GM23338 (cell line): ENCODE results near the gene TMEM221. TPM values are rescaled to one million over a fixed set of nuclear protein-coding genes. Genes with fewer than 3 reads are reported as not detected.
A peak's percentile ranks its signal among the peaks of the same experiment; 100 is the strongest.

Experiments used
- ATAC-seq: fragments of 200-7000 bp; cut with Tn5 transposase; 3 replicates; pipeline ENCODE4 v1.9.1; 2020
- DNase-seq: peaks from one replicate; pipeline ENCODE4 v3.0.0-alpha.2; 2015; ENCODE audit warnings: low spot score
- H2AFZ ChIP-seq: fragments of 200-600 bp; sonication (generic); 2 replicates; pipeline ENCODE4 v1.8.0; 2016; ENCODE audit warnings: antibody characterized with exemption, mild to moderate bottlenecking, moderate library complexity
- H3F3A ChIP-seq: fragments of 200-600 bp; sonication (generic); replicated peaks from 2 replicates; pipeline ENCODE4 v1.8.0; 2017; ENCODE audit warnings: antibody characterized with exemption, mixed run types, low read depth
- H3K27ac ChIP-seq: fragments of 200-600 bp; sonication (generic); 2 replicates; pipeline ENCODE4 v1.6.1; 2016; ENCODE audit warnings: low read depth
- H3K27me3 ChIP-seq: fragments of 200-600 bp; sonication (generic); 2 replicates; pipeline ENCODE4 v1.8.0; 2016; ENCODE audit warnings: mild to moderate bottlenecking, mixed run types, moderate library complexity; ENCODE audit not compliant: insufficient read depth
- H3K36me3 ChIP-seq: fragments of 200-600 bp; sonication (generic); 2 replicates; pipeline ENCODE4 v1.8.0; 2016; ENCODE audit warnings: mild to moderate bottlenecking; ENCODE audit not compliant: insufficient read depth
- H3K4me1 ChIP-seq: fragments of 200-600 bp; sonication (generic); 2 replicates; pipeline ENCODE4 v1.8.0; 2016; ENCODE audit warnings: mild to moderate bottlenecking, moderate library complexity; ENCODE audit not compliant: insufficient read depth
- H3K4me2 ChIP-seq: fragments of 200-600 bp; sonication (generic); 2 replicates; pipeline ENCODE4 v1.7.1; 2017; ENCODE audit warnings: mixed run types
- H3K4me3 ChIP-seq: fragments of 200-600 bp; sonication (generic); 2 replicates; pipeline ENCODE4 v1.6.1; 2016; ENCODE audit warnings: mixed run types
- H3K79me2 ChIP-seq: fragments of 200-600 bp; sonication (generic); replicated peaks from 2 replicates; pipeline ENCODE4 v1.8.0; 2017; ENCODE audit warnings: mild to moderate bottlenecking; ENCODE audit not compliant: insufficient read depth
- H3K9me2 ChIP-seq: fragments of 200-600 bp; sonication (generic); 2 replicates; pipeline ENCODE4 v1.8.0; 2017; ENCODE audit not compliant: insufficient read depth
- H4K20me1 ChIP-seq: fragments of 200-600 bp; sonication (generic); replicated peaks from 2 replicates; pipeline ENCODE4 v1.8.0; 2017; ENCODE audit warnings: mild to moderate bottlenecking; ENCODE audit not compliant: insufficient read depth
- H3K27ac Mint-ChIP-seq: 2 replicates; pipeline ENCODE4 v1.8.0; 2020; ENCODE audit warnings: inconsistent platforms, mild to moderate bottlenecking, moderate library complexity, mixed read lengths
- H3K27me3 Mint-ChIP-seq: 3 replicates; pipeline ENCODE4 v1.8.0; 2022; ENCODE audit warnings: low read depth, mild to moderate bottlenecking, moderate library complexity, mixed read lengths, inconsistent platforms; ENCODE audit not compliant: insufficient read depth, poor library complexity
- H3K36me3 Mint-ChIP-seq: 3 replicates; pipeline ENCODE4 v1.8.0; 2021; ENCODE audit warnings: low read depth, mild to moderate bottlenecking, inconsistent platforms, moderate library complexity, mixed read lengths
- H3K4me1 Mint-ChIP-seq: 3 replicates; pipeline ENCODE4 v1.8.0; 2020; ENCODE audit warnings: mild to moderate bottlenecking, inconsistent platforms, mixed read lengths
- H3K4me3 Mint-ChIP-seq: 3 replicates; pipeline ENCODE4 v1.8.0; 2021; ENCODE audit warnings: moderate library complexity, mild to moderate bottlenecking, inconsistent platforms, mixed read lengths
- H3K9me3 Mint-ChIP-seq: 3 replicates; pipeline ENCODE4 v1.8.0; 2020; ENCODE audit warnings: moderate library complexity, mild to moderate bottlenecking, inconsistent platforms, mixed read lengths
- CREB1 ChIP-seq: fragments of 250-450 bp; sonication (Bioruptor Pico); IDR thresholded peaks from 2 replicates; pipeline ENCODE4 v1.5.0; 2020; ENCODE audit warnings: low read depth, mild to moderate bottlenecking, moderate library complexity
- CTCF ChIP-seq, 2 experiments: fragments of 200-600 bp in 1 of 2; sonication (generic) in 1 of 2; conservative IDR thresholded peaks; 2 replicates each; pipeline versions ENCODE4 v1.5.1 to v1.6.1; 2016 to 2017; ENCODE audit warnings: antibody characterized with exemption in 2 of 2, low read depth in 2 of 2, mild to moderate bottlenecking in 2 of 2, moderate library complexity in 1 of 2
- ETS1 ChIP-seq: IDR thresholded peaks from 2 replicates; pipeline ENCODE4 v1.6.1; 2016; ENCODE audit warnings: antibody characterized with exemption
- JUNB ChIP-seq: IDR thresholded peaks from one replicate; pipeline ENCODE4 v1.6.1; 2016; ENCODE audit warnings: antibody characterized with exemption; ENCODE audit not compliant: unreplicated experiment
- NANOG ChIP-seq: IDR thresholded peaks from 2 replicates; pipeline ENCODE4 v1.6.1; 2016; ENCODE audit warnings: antibody characterized with exemption, borderline replicate concordance
- POLR2AphosphoS5 ChIP-seq: IDR thresholded peaks from 2 replicates; pipeline ENCODE4 v1.6.1; 2016; ENCODE audit warnings: antibody characterized with exemption, low read depth
- REST ChIP-seq: IDR thresholded peaks from one replicate; pipeline ENCODE4 v1.6.1; 2018; ENCODE audit warnings: antibody characterized with exemption; ENCODE audit not compliant: unreplicated experiment
- STAT1 ChIP-seq: IDR thresholded peaks from one replicate; pipeline ENCODE4 v1.6.1; 2016; ENCODE audit warnings: antibody characterized with exemption; ENCODE audit not compliant: unreplicated experiment
- ZNF114 ChIP-seq: fragments of 250-450 bp; sonication (Bioruptor Pico); IDR thresholded peaks from 2 replicates; pipeline ENCODE4 v1.5.0; 2020; ENCODE audit warnings: mild to moderate bottlenecking, moderate library complexity
- ZNF331 ChIP-seq: fragments of 250-450 bp; sonication (Bioruptor Pico); IDR thresholded peaks from 2 replicates; pipeline ENCODE4 v1.5.0; 2020; ENCODE audit warnings: low read depth, mild to moderate bottlenecking, moderate library complexity
- polyA plus RNA-seq: library from polyadenylated mRNA; unstranded; fragments of >200 nt; fragmentation: Nextera tagmentation; extraction: Ambion mirVana; gene quantifications from 2 replicates; pipeline ENCODE4 v1.2.1, GENCODE V29; 2016
- total RNA-seq: library from RNA; depleted of rRNA; stranded (reverse); fragments of >200 nt; shearing (Covaris generic); gene quantifications from 2 replicates; pipeline ENCODE4 v1.2.3, GENCODE V29; 2014

The TMEM221 gene
- total and polyA plus RNA-seq, 2 experiments from 2014 or later, result 0.40 to 0.90 TPM

GRCh38 chr19:17393914-17394313, 54.6 kb downstream of the TMEM221 start, which contains the start of gene CCDC194:
Gene CCDC194 (minus strand): TSS chr19:17394196. CDS start chr19:17394158, 38 bp downstream.
- no peaks in the 10 kb centered on the region for H3K9me2 ChIP-seq
- Mint-ChIP-seq H3K4me1 (peaks cover 10% of the 10 kb centered on the region), H3K36me3 (no peaks in the 10 kb centered on the region; the same call in 2 of the 3 replicates), H3K9me3 (peaks cover 12% of the 10 kb centered on the region), H3K27ac (no peak within 1 kb of the TSS), H3K4me3 (peak within 1 kb of the TSS; percentile 56; the same call in 1 of the 3 replicates), H3K27me3 (peaks cover 17% of the 10 kb centered on the region)
- H3K27ac ChIP-seq, result no peak within 1 kb of the TSS
- TF ChIP-seq CREB1 (CRISPR knock-in tag) (no peak), REST (no peak), NANOG (no peak), ETS1 (no peak), CTCF (conservative IDR thresholded peaks at IDR 0.05; ENCODE audit: low read depth in 2 of 2) (no peak), POLR2AphosphoS5 (no peak), ZNF331 (CRISPR knock-in tag) (no peak)
- peaks cover 20% of the 10 kb centered on the region for H3F3A ChIP-seq
- no peak within 1 kb of the TSS for H3K4me2 ChIP-seq
- DNase-seq (peak; percentile 39), ATAC-seq (peak; percentile 1; the same call in 2 of the 3 replicates)
- no peaks in the 10 kb centered on the region; the same call in 1 of the 2 replicates for H4K20me1 ChIP-seq
- H3K27me3 ChIP-seq, result peaks cover 10% of the 10 kb centered on the region; the same call in 1 of the 2 replicates
- H2AFZ ChIP-seq, result no peak within 1 kb of the TSS
- no peak within 1 kb of the TSS for H3K4me3 ChIP-seq
- H3K4me1 ChIP-seq, result 0 out of 2 replicates have a peak, but pooled peaks cover 9% of the 10 kb centered on the region
- no peaks in the 10 kb centered on the region for H3K79me2 ChIP-seq
- no peaks in the 10 kb centered on the region for H3K36me3 ChIP-seq

GRCh38 chr19:17393002-17393401, 55.5 kb downstream of the TMEM221 start:
- Histone ChIP-seq H3K4me1 (0 out of 2 replicates have a peak, but pooled peaks cover 9% of the 10 kb centered on the region), H3F3A (peaks cover 20% of the 10 kb centered on the region), H3K36me3 (no peaks in the 10 kb centered on the region), H3K9me2 (no peaks in the 10 kb centered on the region), H3K4me3 (no peak overlapping the region), H3K79me2 (no peaks in the 10 kb centered on the region), H3K4me2 (no peak overlapping the region), H4K20me1 (no peaks in the 10 kb centered on the region; the same call in 1 of the 2 replicates), H3K27me3 (peaks cover 10% of the 10 kb centered on the region; the same call in 1 of the 2 replicates), H3K27ac (no peak overlapping the region), H2AFZ (no peak overlapping the region)
- Mint-ChIP-seq H3K4me1 (peaks cover 10% of the 10 kb centered on the region), H3K36me3 (no peaks in the 10 kb centered on the region; the same call in 2 of the 3 replicates), H3K4me3 (no peak overlapping the region), H3K9me3 (peaks cover 14% of the 10 kb centered on the region), H3K27me3 (peaks cover 14% of the 10 kb centered on the region), H3K27ac (no peak overlapping the region)
- TF ChIP-seq POLR2AphosphoS5, result no peak
- no peak for TF ChIP-seq JUNB
- no peak for TF ChIP-seq ZNF331 (CRISPR knock-in tag)
- TF ChIP-seq ZNF114 (CRISPR knock-in tag), result no peak
- TF ChIP-seq REST, result no peak
- TF ChIP-seq STAT1, result no peak
- DNase-seq (no peak), ATAC-seq (no peak)
